ENCODE measurements around the gene GLT8D2.

- no peak for TF ChIP-seq CTCF (IDR thresholded peaks at IDR 0.05)
- TF ChIP-seq POLR2A (IDR thresholded peaks at IDR 0.05): no peak
Measured at GRCh38 chr12:104026841-104027599, 23.0 kb downstream of the GLT8D2 start.

Measured in esophagus squamous epithelium (tissue), 4 donors.